ENCODE data around the gene UACA. TPM values are rescaled to one million over a fixed set of nuclear protein-coding genes. Genes with fewer than 3 reads are reported as not detected.
A peak's percentile ranks its signal among the peaks of the same experiment; 100 is the strongest.

The UACA gene
- total and polyA plus RNA-seq, 2 of the 8 experiments (the other 6 are each of a cell fraction or from before 2014, with no cell fraction given) = 28.6 to 38.9 TPM

GRCh38 chr15:70810916-70811578, 47.7 kb upstream of the UACA start:
- H3K18ac ChIP-seq (ENCODE audit: extremely low read depth, low read length) = no peak overlapping the region
- no peak for DNase-seq (ENCODE audit: low read depth in 1 of 2, low spot score in 2 of 2)
- WGBS, 2 experiments (ENCODE audit: extremely low coverage in 1 of 2, insufficient coverage in 1 of 2, insufficient read length in 1 of 2, insufficient replicate concordance in 2 of 2, low coverage in 1 of 2, low lambda C conversion rate in 2 of 2, missing lambda C conversion rate in 1 of 2) = 88% methylated on average over 9 of the region's 9 CpGs; no CpG with 5 or more reads in 1 of the 2 experiments
- no peak for FAIRE-seq
- H3K79me2 ChIP-seq (ENCODE audit: control insufficient read depth in 1 of 2, insufficient read depth in 2 of 2, low read length in 2 of 2) = no peaks in the 10 kb centered on the region
- CTCF ChIA-PET (ENCODE audit: partially characterized antibody) = interaction anchor here (0.7 to 6.0 kb wide), 28 partner anchors 10 to 988 kb away, joined by 3 to 43 read pairs (median 5); no protein-coding TSS in a partner anchor
- POLR2A ChIA-PET (ENCODE audit: partially characterized antibody) = no interaction called here
- H3K27me3 ChIP-seq (replicated peaks in 1 of 4; ENCODE audit: control insufficient read depth in 3 of 4, extremely low read depth in 1 of 4, insufficient read depth in 3 of 4, low read length in 3 of 4) = no peaks in the 10 kb centered on the region
- H3K9ac ChIP-seq (replicated peaks in 1 of 4; ENCODE audit: extremely low read depth in 1 of 4, low read depth in 3 of 4, low read length in 3 of 4) = no peak overlapping the region
- no peak overlapping the region for H3K27ac ChIP-seq (ENCODE audit: low read depth, low read length)
- H2AK5ac ChIP-seq (ENCODE audit: low read depth, low read length) = no peak overlapping the region
- no peak overlapping the region for H4K91ac ChIP-seq (replicated peaks; ENCODE audit: insufficient read length, low read length)
- H3K4me2 ChIP-seq (ENCODE audit: insufficient read depth in 1 of 2, low read depth in 2 of 2, low read length in 2 of 2) = no peak overlapping the region
- H4K5ac ChIP-seq (ENCODE audit: insufficient read length, low read depth, low read length) = no peak overlapping the region
- no peaks in the 10 kb centered on the region for H4K20me1 ChIP-seq (replicated peaks in 1 of 2; ENCODE audit: control insufficient read depth in 1 of 2, insufficient read depth in 2 of 2, low read length in 2 of 2)
- H3K4me1 ChIP-seq (replicated peaks in 1 of 4; ENCODE audit: control insufficient read depth in 3 of 4, insufficient read depth in 4 of 4, low read length in 3 of 4) = no peaks in the 10 kb centered on the region
- H3K14ac ChIP-seq (ENCODE audit: insufficient read length) = no peak overlapping the region
- H3K23me2 ChIP-seq (ENCODE audit: low read depth, low read length) = no peaks in the 10 kb centered on the region
- no peak overlapping the region for H3K56ac ChIP-seq (replicated peaks; ENCODE audit: insufficient read length, low read depth, low read length)
- no peaks in the 10 kb centered on the region for H3K79me1 ChIP-seq (ENCODE audit: low read depth, low read length)
- no peak overlapping the region for H2BK120ac ChIP-seq (replicated peaks; ENCODE audit: low read depth, low read length)
- no peak overlapping the region for H2AFZ ChIP-seq (ENCODE audit: low read length)
- no peak overlapping the region for H2BK12ac ChIP-seq (ENCODE audit: low read depth, low read length)
- no peaks in the 10 kb centered on the region for H3K9me3 ChIP-seq (ENCODE audit: insufficient read depth in 2 of 2, low read depth in 1 of 2, low read length in 1 of 2)
- no peaks in the 10 kb centered on the region for H3K36me3 ChIP-seq (ENCODE audit: control insufficient read depth in 2 of 4, insufficient read depth in 4 of 4, low read length in 3 of 4)
- H3K4me3 ChIP-seq (ENCODE audit: extremely low read depth in 1 of 4, insufficient read depth in 2 of 4, low read depth in 3 of 4, low read length in 4 of 4) = no peak overlapping the region
- no peak overlapping the region for H2BK15ac ChIP-seq (ENCODE audit: low read length)
- no peak overlapping the region for H4K8ac ChIP-seq (ENCODE audit: extremely low read depth, insufficient read depth, low read length)
- H3K4ac ChIP-seq (replicated peaks; ENCODE audit: insufficient read length, low read depth, low read length) = no peak overlapping the region
- H2BK5ac ChIP-seq (ENCODE audit: low read depth, low read length) = no peak overlapping the region
- no peak overlapping the region for H3K23ac ChIP-seq (ENCODE audit: insufficient read length)
- no peak overlapping the region for H2BK20ac ChIP-seq (ENCODE audit: low read length)
- TF ChIP-seq EP300 (IDR thresholded peaks at IDR 0.05; ENCODE audit: borderline replicate concordance in 1 of 2, low read depth in 2 of 2, low read length in 2 of 2) (no peak), SP2 (IDR thresholded peaks at IDR 0.05; ENCODE audit: low read length) (no peak), YY1 (IDR thresholded peaks at IDR 0.05; ENCODE audit: low read depth, low read length) (no peak), TAF1 (IDR thresholded peaks at IDR 0.05; ENCODE audit: low read depth, low read length) (no peak), SP4 (IDR thresholded peaks at IDR 0.05; ENCODE audit: low read length) (no peak), BACH1 (IDR thresholded peaks at IDR 0.05; ENCODE audit: low read length) (no peak), RAD21 (IDR thresholded peaks at IDR 0.05 in 1 of 2, conservative IDR thresholded peaks at IDR 0.05 in 1 of 2; ENCODE audit: low read depth in 2 of 2, low read length in 2 of 2) (0 out of 4 replicates have a peak, but pooled peaks of 1 of the 2 experiments have one; percentile 10), PHF8 (conservative IDR thresholded peaks at IDR 0.05; ENCODE audit: low read depth, low read length) (no peak), CBX5 (IDR thresholded peaks at IDR 0.05; ENCODE audit: low read depth, low read length) (no peak), CHD2 (IDR thresholded peaks at IDR 0.05; ENCODE audit: low read length) (no peak)
- TF ChIP-seq, protein P1, sequence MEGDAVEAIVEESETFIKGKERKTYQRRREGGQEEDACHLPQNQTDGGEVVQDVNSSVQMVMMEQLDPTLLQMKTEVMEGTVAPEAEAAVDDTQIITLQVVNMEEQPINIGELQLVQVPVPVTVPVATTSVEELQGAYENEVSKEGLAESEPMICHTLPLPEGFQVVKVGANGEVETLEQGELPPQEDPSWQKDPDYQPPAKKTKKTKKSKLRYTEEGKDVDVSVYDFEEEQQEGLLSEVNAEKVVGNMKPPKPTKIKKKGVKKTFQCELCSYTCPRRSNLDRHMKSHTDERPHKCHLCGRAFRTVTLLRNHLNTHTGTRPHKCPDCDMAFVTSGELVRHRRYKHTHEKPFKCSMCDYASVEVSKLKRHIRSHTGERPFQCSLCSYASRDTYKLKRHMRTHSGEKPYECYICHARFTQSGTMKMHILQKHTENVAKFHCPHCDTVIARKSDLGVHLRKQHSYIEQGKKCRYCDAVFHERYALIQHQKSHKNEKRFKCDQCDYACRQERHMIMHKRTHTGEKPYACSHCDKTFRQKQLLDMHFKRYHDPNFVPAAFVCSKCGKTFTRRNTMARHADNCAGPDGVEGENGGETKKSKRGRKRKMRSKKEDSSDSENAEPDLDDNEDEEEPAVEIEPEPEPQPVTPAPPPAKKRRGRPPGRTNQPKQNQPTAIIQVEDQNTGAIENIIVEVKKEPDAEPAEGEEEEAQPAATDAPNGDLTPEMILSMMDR (IDR thresholded peaks at IDR 0.05; ENCODE audit: control extremely low read depth in 1 of 3, insufficient read depth in 1 of 3, low read depth in 1 of 3, low read length in 3 of 3) = peak in 2 of 3 experiments; percentile 12 to 23; a peak in 2 of 4 replicates
